IPS-11a (cell line): ENCODE data around the gene IRF6.

Experiments
- H3K4me3 ChIP-seq: one replicate; pipeline ENCODE4 v1.5.1; 2013; ENCODE audit warnings: low read depth, low read length, control low read depth

The IRF6 gene

DNA sequence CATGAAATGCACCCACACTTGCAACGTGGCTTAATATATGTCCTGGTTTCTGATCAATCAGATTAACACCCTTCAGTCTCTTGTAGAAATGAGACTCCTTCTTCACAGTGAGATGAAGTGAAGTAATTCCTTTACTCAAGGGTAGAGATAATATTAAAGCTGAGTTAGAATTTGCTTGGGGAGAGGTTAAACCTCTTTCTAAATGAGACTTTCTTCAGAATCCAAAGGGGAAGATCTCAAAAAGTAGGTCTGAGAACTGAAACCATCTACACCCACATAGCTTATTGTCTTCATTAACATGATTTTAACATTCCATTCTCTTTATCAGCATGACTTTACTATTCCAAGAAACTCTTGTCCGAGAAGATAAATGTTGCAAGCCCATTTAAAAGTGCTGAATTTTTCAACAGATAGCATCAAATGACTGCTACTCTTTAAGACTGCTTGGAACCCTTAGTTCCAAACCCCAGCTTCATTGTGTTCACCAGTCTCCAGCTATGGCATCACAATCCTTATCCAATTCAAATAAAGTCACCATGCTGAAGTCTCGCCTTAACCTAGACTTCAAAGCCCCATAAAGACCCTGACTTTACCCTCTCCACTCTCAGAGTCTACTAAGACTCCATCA, 69.3 kb downstream of the IRF6 start:
- H3K4me3 ChIP-seq: no peak overlapping the region
